ENCODE results near the gene OR52D1.

Gene OR52D1

GRCh38 chr11:5514841-5515240, 26.4 kb downstream of the OR52D1 start:
- no peak for DNase-seq

- DNase-seq, result no peak
Measured at GRCh38 chr11:5516599-5516998, 28.1 kb downstream of the OR52D1 start, which contains the start of gene UBQLNL. Gene UBQLNL (minus strand): TSS chr11:5516699. CDS start chr11:5516441, 258 bp downstream.

GRCh38 chr11:5521540-5521939, 33.1 kb downstream of the OR52D1 start:
- DNase-seq, result no peak

GRCh38 chr11:5522308-5522707, 33.8 kb downstream of the OR52D1 start:
- DNase-seq, result no peak

- DNase-seq, result no peak
Measured at GRCh38 chr11:5524756-5525155, 36.3 kb downstream of the OR52D1 start.

GRCh38 chr11:5527716-5528115, 39.2 kb downstream of the OR52D1 start:
- no peak for DNase-seq

GRCh38 chr11:5528495-5528894, 40.0 kb downstream of the OR52D1 start:
- DNase-seq, result no peak

- no peak for DNase-seq
Measured at GRCh38 chr11:5531053-5531831, 42.8 kb downstream of the OR52D1 start.

GRCh38 chr11:5534046-5534445, 45.6 kb downstream of the OR52D1 start:
- DNase-seq, result no peak

GRCh38 chr11:5536482-5536881, 48.0 kb downstream of the OR52D1 start:
- no peak for DNase-seq
